Measurements from ENCODE around the gene MAGI2.
"Not testable (repeated sequence)": the region's sequence is repeated elsewhere in the genome, so short reads cannot be mapped to it uniquely, and the experiment has no call there.

MAGI2 gene

GRCh38 chr7:78587443-78588044, 865.9 kb downstream of the MAGI2 start:
- DNase-seq = no peak

DNA sequence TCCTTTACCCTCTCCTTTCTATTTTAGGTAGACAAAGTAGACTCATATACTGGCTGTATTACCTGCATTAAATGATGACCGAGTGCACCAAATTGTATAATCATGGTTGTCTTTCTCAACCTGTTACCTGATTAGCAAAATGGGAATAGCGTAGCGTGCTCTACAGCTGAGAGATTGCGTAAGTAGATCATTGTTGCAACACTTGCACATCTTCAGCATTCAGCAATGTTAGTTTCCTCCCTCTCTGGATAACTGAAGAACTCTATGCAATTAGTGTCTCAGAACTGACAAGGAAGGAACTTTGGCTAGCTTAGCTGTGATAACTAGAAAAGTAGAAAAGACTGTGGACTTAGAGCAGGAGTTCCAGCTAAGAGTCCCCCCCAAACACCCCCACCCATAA, 867.5 kb downstream of the MAGI2 start:
- DNase-seq = no peak

DNA sequence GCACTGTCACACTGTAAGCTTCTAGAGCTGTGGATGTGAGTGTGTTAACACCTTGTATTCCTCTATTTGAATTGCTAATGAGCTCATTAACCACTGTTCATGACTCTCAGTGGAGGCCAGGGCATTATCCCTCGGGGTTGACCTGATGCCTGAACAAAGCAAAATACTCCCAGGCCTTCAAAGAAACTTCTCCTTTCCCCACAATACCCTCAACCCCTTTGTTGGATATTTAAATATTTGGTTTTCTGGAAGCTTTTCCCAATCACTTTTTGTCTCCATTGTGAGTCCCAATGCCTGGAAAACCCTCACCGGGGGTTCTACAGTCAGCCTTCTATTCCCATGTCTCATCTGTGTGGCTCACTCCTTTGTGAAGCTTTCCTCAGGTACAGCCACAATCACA, 874.8 kb downstream of the MAGI2 start:
- DNase-seq = no peak

DNA sequence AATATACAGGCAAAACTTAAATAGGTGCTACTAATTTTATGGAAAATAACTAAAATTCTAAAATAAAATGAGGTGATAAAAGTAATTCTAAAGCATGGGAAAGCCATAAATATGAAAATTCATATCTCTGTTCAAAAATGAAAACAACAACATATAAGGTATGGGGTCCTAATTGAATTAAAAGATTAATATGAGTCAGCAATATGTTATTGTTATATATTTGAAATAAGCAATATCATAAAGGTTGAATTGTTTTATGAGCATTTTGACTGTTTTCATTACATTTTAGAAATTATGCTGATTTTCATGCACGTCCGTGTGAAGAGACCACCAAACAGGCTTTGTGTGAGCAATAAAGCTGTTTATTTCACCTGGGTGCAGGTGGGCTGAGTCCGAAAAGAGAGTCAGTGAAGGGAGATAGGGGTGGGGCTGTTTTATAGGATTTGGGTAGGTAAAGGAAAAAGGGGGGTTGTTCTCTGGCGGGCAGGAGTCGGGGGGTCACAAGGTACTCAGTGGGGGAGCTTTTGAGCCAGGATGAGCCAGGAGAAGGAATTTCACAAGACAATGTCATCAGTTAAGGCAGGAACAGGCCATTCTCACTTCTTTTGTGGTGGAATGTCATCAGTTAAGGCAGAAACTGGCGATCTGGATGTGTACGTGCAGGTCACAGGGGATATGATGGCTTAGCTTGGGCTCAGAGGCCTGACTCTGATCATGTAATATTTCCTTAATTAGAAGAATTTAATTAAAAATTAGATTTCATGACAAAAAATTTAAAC, 876.1 kb downstream of the MAGI2 start:
- DNase-seq = not testable (repeated sequence)

- no peak for DNase-seq
These were observed 877.2 kb downstream of the MAGI2 start for GRCh38 chr7:78576236-78576635.

DNA sequence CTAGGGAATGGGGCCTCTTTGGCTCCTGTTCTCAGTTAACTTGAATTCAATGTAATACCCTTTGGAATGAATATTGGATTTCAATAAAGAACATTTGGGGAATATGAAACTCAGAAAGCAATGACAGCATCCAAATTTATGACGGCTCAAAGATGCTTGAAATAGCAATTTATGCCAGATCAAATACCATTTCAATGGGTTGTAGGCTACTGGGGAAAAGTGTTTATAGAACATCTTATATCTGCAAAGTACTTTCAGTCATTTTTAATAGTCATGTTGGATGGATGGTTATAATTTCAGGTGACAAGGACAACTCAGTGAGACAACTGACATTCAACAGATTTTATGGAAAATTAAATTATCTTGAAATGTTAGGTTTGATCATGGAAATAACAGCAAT, 882.2 kb downstream of the MAGI2 start:
- DNase-seq = no peak

- no peak for DNase-seq
These were observed 884.8 kb downstream of the MAGI2 start for GRCh38 chr7:78568690-78569089.

DNA sequence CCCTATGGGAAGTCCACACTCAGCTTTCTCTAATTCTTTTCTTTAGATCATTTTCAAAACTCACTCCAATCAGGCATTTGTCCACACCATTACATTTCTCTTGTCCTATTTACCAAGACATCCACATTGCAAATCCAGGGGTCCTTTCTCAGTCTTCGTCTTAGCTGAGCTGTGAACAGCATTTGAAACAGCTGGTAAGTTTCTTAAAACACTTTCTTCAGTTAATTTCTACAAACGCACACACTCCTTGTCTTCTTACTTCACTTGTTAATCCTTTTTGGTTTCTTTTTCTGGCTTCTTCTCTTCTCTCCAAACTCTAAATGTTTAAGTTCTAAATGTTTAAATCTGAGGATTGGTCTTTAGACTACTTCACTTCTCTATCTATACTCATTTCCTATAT, 885.6 kb downstream of the MAGI2 start:
- no peak for DNase-seq

DNA sequence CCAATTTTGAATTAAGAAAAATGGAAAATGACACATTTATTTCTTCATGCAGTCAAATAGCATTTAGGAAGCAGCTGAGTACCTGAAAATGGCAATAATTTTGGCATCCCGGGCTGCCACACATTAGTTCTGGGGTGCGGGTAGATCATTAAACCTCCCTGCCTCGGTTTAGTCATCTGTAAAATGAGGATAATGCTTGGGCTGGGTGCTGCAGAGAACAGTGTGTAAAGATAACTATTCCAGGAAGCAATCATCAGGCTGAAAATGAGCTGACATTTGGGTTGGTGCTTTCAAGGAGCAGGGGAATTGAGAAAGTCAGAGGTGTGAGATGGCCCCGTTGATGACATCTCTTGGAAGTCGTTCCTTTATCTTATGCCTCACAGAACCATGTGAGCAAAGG, 887.7 kb downstream of the MAGI2 start:
- DNase-seq = no peak

DNA sequence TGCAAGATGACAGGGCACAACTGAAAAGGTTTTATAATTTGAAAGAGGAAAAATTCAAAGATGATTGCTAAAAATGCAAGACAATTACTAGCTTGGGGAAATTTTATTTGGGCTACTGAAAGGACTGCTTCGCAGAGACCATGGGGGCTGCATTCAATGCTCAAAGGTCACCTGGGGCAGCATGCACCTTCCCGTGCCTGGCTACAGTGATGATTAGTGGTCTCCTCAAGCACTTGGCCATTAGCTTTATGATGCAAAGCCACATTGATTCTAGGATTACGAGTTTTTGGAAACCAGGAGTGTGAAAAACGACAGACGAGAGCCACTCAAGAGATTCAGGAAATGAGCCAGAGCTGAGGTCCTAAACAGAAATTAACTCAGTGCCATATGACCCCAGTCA, 890.3 kb downstream of the MAGI2 start:
- DNase-seq = no peak

- no peak for DNase-seq
These were observed 891.3 kb downstream of the MAGI2 start for GRCh38 chr7:78562191-78562590.

- DNase-seq = no peak
These were observed 894.9 kb downstream of the MAGI2 start for GRCh38 chr7:78558566-78558965.

DNA sequence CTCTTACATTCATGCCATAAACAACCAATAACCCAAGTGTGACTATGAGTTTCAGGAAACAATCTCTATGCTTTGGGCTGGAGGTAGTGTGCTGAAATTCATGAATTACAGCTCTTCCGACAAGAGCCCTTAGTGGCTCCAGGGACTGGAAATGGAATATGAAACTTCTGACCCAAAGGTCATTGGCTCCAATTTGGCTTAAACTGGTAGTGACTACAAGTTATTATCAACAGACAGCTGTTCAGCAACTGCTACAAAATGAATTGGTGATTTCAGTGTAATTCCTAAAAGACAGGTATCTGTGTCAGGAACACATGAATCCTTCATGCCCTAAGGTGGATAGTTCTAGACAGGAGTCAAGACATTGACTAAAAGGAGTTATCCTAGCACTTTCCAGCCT, 909.5 kb downstream of the MAGI2 start:
- no peak for DNase-seq

- no peak for DNase-seq
These were observed 910.5 kb downstream of the MAGI2 start for GRCh38 chr7:78542981-78543380.

GRCh38 chr7:78542541-78542940, 910.9 kb downstream of the MAGI2 start:
- no peak for DNase-seq

- DNase-seq = no peak
These were observed 913.6 kb downstream of the MAGI2 start for GRCh38 chr7:78539825-78540224.

DNA sequence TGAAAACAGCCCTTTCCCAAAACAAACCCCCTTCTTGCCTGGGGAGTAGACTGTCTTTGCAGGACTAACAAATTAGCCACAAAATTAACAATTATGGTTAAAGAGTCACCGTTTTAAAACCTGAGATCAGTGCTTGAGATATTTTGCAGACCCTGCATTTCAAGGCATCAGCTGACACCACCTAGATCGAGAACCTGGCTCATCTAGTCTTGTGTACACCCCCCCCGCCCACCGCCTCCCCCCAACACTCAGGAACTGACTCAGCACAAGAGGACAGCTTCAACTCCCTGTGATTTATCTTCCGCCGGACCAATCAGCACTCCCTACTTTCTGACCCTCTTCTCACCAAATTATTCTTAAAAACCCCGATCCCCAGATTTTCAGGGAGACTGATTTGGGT, 917.8 kb downstream of the MAGI2 start:
- no peak for DNase-seq

- no peak for DNase-seq
These were observed 923.1 kb downstream of the MAGI2 start for GRCh38 chr7:78530351-78530750.

- DNase-seq = no peak
These were observed 924.1 kb downstream of the MAGI2 start for GRCh38 chr7:78529392-78529791.

- no peak for DNase-seq
These were observed 924.5 kb downstream of the MAGI2 start for GRCh38 chr7:78528964-78529363.

GRCh38 chr7:78523930-78524329, 929.5 kb downstream of the MAGI2 start:
- no peak for DNase-seq

GRCh38 chr7:78521961-78522360, 931.5 kb downstream of the MAGI2 start:
- no peak for DNase-seq

DNA sequence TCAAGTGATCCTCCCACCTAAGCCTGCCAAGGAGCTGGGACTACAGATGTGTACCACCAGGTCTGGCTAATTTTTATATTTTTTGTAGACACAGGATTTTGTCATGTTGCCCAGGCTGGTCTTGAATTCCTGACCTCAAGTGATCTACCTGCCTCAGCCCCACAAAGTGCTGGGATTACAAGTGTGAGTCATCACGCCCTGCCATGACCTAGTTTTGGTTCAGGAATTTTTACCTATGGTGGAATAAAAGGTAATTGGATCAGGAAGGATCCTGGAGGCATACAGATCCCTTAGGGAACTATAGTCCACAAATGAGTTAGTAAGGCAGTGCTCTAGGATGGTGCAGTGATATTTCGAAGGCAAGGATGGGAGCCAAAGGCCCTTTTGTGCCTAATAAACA, 937.0 kb downstream of the MAGI2 start:
- no peak for DNase-seq

- no peak for DNase-seq
These were observed 938.8 kb downstream of the MAGI2 start for GRCh38 chr7:78514634-78515033.
